Measurements from ENCODE around the gene HK1. TPM values are rescaled to one million over a fixed set of nuclear protein-coding genes. Genes with fewer than 3 reads are reported as not detected.
A peak's percentile ranks its signal among the peaks of the same experiment; 100 is the strongest.

Gene HK1
- total RNA-seq, 1 donor from 2014 or later: 65.6 TPM

- Mint-ChIP-seq H3K27ac (no peak overlapping the region), H3K4me3 (no peak overlapping the region), H3K4me1 (peaks cover 7% of the 10 kb centered on the region), H3K36me3 (peaks cover 24% of the 10 kb centered on the region), H3K27me3 (ENCODE audit: low read depth) (no peaks in the 10 kb centered on the region), H3K9me3 (no peaks in the 10 kb centered on the region)
- DNase-seq (ENCODE audit: low spot score in 2 of 2, unreplicated experiment in 2 of 2): no peak
- TF ChIP-seq, protein P1, sequence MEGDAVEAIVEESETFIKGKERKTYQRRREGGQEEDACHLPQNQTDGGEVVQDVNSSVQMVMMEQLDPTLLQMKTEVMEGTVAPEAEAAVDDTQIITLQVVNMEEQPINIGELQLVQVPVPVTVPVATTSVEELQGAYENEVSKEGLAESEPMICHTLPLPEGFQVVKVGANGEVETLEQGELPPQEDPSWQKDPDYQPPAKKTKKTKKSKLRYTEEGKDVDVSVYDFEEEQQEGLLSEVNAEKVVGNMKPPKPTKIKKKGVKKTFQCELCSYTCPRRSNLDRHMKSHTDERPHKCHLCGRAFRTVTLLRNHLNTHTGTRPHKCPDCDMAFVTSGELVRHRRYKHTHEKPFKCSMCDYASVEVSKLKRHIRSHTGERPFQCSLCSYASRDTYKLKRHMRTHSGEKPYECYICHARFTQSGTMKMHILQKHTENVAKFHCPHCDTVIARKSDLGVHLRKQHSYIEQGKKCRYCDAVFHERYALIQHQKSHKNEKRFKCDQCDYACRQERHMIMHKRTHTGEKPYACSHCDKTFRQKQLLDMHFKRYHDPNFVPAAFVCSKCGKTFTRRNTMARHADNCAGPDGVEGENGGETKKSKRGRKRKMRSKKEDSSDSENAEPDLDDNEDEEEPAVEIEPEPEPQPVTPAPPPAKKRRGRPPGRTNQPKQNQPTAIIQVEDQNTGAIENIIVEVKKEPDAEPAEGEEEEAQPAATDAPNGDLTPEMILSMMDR (IDR thresholded peaks at IDR 0.05; ENCODE audit: unreplicated experiment): no peak
Measured at GRCh38 chr10:69376662-69377061, 98.4 kb downstream of the HK1 start.

- Mint-ChIP-seq H3K36me3 (peaks cover 19% of the 10 kb centered on the region), H3K27me3 (ENCODE audit: low read depth) (no peaks in the 10 kb centered on the region), H3K4me1 (peaks cover 7% of the 10 kb centered on the region), H3K4me3 (no peak overlapping the region), H3K9me3 (no peaks in the 10 kb centered on the region), H3K27ac (peak overlapping the region; percentile 6)
- no peak for DNase-seq (ENCODE audit: low spot score in 2 of 2, unreplicated experiment in 2 of 2)
- TF ChIP-seq, protein P1 (IDR thresholded peaks at IDR 0.05; ENCODE audit: unreplicated experiment): no peak
Measured at GRCh38 chr10:69377191-69377590, 98.9 kb downstream of the HK1 start.

DNA sequence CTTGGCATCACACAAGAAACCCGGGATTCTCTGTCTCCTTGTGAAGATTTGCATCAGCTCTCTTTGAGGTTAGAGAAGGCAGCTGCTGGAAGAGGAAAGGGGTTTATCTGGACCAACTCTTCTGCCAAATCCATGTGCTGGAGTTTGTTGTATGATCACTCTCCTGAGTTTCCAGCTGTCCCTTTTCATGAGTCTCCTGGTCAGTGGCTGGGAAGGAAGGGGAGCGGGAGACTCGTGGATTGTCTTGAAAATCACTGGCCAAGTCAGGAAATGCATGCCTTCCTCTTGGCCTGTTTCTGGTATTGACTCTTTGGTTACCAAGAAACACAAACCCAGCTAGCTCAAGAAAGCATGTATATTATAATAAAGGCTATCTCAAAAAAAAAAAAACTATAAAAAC, 99.6 kb downstream of the HK1 start:
- Mint-ChIP-seq H3K4me1 (peaks cover 7% of the 10 kb centered on the region), H3K27me3 (ENCODE audit: low read depth) (no peaks in the 10 kb centered on the region), H3K27ac (peak overlapping the region; percentile 72), H3K36me3 (peaks cover 16% of the 10 kb centered on the region), H3K4me3 (no peak overlapping the region), H3K9me3 (no peaks in the 10 kb centered on the region)
- no peak for DNase-seq (ENCODE audit: low spot score in 2 of 2, unreplicated experiment in 2 of 2)
- TF ChIP-seq, protein P1 (IDR thresholded peaks at IDR 0.05; ENCODE audit: unreplicated experiment): no peak

DNA sequence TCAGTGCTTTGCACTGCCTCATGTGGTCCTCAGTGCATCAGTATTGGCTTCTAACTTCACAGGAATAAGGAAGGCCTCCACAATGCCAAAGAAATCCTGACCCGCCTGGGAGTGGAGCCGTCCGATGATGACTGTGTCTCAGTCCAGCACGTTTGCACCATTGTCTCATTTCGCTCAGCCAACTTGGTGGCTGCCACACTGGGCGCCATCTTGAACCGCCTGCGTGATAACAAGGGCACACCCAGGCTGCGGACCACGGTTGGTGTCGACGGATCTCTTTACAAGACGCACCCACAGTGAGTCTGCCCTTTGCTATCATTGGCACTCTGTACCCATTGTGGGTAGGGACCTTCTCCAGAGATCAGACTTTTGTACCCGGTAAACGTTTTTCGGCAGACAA, 101.5 kb downstream of the HK1 start:
- Mint-ChIP-seq H3K27ac (no peak overlapping the region), H3K36me3 (peaks cover 19% of the 10 kb centered on the region), H3K4me3 (no peak overlapping the region), H3K9me3 (no peaks in the 10 kb centered on the region), H3K27me3 (ENCODE audit: low read depth) (no peaks in the 10 kb centered on the region), H3K4me1 (peaks cover 7% of the 10 kb centered on the region)
- TF ChIP-seq, protein P1 (IDR thresholded peaks at IDR 0.05; ENCODE audit: unreplicated experiment): no peak
- DNase-seq (ENCODE audit: low spot score in 2 of 2, unreplicated experiment in 2 of 2): no peak

DNA sequence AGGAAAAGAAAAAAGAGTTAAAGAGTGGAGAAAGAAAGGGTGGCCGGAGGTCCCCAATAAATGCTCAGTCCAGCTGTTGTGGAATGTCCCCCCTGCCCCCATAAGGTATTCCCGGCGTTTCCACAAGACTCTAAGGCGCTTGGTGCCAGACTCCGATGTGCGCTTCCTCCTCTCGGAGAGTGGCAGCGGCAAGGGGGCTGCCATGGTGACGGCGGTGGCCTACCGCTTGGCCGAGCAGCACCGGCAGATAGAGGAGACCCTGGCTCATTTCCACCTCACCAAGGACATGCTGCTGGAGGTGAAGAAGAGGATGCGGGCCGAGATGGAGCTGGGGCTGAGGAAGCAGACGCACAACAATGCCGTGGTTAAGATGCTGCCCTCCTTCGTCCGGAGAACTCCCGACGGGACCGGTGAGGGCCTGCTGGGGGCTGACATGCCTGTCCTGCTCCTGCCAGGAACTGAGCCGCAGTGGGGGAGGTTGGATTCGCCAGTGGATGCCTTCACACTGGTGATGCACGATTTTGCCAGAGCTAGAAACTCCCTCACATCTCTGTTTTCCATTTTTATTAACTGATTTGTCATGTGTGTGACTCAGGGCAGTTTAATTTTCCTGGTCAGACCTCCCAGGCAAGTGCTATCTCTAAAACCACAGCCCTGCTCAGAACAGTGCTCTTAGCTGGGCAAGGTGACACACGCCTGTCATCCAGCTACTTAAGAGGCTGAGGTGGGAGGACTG, 104.3 kb downstream of the HK1 start:
- Mint-ChIP-seq H3K9me3 (no peaks in the 10 kb centered on the region), H3K36me3 (peaks cover 27% of the 10 kb centered on the region)

More for the DNA sequence above, 104.3 kb downstream of the HK1 start:
- no peaks in the 10 kb centered on the region for H3K27me3 Mint-ChIP-seq (ENCODE audit: low read depth)
- no peak overlapping the region for H3K4me3 Mint-ChIP-seq
- no peak for DNase-seq (ENCODE audit: low spot score in 2 of 2, unreplicated experiment in 2 of 2)
- TF ChIP-seq, protein P1 (IDR thresholded peaks at IDR 0.05; ENCODE audit: unreplicated experiment): no peak
- H3K4me1 Mint-ChIP-seq: no peaks in the 10 kb centered on the region
- no peak overlapping the region for H3K27ac Mint-ChIP-seq
